ENCODE data around the gene SLX4IP. TPM values are rescaled to one million over a fixed set of nuclear protein-coding genes. Genes with fewer than 3 reads are reported as not detected.

SLX4IP gene
- total RNA-seq, 4 donors from 2014 or later: 6.3 to 8.3 (median 7.4) TPM

DNA sequence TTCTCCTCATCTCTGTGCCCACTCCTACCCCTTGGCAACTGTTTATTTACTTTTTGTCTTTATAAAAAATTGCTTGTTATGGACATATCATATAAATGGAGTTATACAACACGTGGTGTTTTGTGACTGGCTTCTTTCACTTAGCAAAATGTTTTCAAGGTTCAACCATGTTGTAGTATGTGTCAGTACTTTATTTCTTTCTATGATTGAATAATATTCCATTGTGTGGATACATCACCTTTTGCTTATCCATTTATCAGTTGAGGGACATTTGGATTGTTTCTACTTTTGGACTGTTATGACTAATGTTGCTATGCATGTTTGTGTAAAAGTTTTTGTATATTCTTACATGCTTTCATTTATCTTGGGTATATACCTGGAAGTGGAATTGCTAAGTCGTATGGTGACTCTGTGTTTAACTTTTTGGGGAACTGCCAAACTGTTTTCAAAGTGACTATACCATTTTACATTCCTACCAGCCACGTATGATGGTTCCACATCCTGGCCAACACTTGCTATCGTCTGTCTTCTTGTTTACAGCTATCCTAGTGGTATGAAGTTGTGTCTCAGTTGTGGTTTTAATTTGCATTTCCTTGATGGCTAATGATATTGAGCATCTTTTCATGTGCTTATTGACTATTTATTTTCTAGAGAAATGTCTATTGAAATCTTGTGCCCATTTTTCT lies 84.4 kb downstream of the SLX4IP start:
- Histone ChIP-seq H3K9me3 (no peaks in the 10 kb centered on the region), H3K27me3 (no peaks in the 10 kb centered on the region), H3K36me3 (no peaks in the 10 kb centered on the region), H3K4me3 (replicated peaks in 1 of 3) (no peak overlapping the region), H3K27ac (no peak overlapping the region), H3K4me1 (peaks cover 0 to 10% of the 10 kb centered on the region in 2 donors)
- WGBS, 2 donors: 76 to 96% methylated on average over 4 of the region's 4 CpGs
- intact Hi-C loops (cut with DNase I): no loop called here
- no peak for DNase-seq
- TF ChIP-seq POLR2A (IDR thresholded peaks at IDR 0.05): no peak
- TF ChIP-seq, protein P1, sequence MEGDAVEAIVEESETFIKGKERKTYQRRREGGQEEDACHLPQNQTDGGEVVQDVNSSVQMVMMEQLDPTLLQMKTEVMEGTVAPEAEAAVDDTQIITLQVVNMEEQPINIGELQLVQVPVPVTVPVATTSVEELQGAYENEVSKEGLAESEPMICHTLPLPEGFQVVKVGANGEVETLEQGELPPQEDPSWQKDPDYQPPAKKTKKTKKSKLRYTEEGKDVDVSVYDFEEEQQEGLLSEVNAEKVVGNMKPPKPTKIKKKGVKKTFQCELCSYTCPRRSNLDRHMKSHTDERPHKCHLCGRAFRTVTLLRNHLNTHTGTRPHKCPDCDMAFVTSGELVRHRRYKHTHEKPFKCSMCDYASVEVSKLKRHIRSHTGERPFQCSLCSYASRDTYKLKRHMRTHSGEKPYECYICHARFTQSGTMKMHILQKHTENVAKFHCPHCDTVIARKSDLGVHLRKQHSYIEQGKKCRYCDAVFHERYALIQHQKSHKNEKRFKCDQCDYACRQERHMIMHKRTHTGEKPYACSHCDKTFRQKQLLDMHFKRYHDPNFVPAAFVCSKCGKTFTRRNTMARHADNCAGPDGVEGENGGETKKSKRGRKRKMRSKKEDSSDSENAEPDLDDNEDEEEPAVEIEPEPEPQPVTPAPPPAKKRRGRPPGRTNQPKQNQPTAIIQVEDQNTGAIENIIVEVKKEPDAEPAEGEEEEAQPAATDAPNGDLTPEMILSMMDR (IDR thresholded peaks at IDR 0.05): no peak

DNA sequence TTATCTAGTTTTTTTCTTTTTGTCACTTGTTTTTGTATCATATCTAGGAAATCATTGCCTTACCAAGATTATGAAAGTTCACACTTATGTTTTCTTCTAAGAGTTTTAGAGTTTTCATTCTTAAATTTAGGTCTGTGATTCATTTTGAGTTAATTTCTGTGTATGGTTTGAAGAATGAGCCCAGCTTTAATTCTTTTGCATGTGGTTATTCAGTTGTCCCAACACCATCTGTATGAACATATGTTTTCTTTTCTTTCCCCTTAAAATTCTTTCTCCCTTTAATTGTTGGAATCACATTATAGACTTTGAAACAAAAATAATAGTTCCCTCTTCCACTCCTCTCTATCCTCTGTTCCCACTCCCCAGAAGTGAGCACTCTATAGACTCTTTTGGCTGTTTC lies 85.4 kb downstream of the SLX4IP start:
- no peak for TF ChIP-seq POLR2A (IDR thresholded peaks at IDR 0.05)
- TF ChIP-seq, protein P1 (IDR thresholded peaks at IDR 0.05): no peak
- Histone ChIP-seq H3K9me3 (no peaks in the 10 kb centered on the region), H3K27me3 (no peaks in the 10 kb centered on the region), H3K27ac (no peak overlapping the region), H3K36me3 (no peaks in the 10 kb centered on the region), H3K4me3 (replicated peaks in 1 of 3) (no peak overlapping the region), H3K4me1 (peaks cover 0 to 10% of the 10 kb centered on the region in 2 donors)
- DNase-seq: no peak
- intact Hi-C loops (cut with DNase I): no loop called here

DNA sequence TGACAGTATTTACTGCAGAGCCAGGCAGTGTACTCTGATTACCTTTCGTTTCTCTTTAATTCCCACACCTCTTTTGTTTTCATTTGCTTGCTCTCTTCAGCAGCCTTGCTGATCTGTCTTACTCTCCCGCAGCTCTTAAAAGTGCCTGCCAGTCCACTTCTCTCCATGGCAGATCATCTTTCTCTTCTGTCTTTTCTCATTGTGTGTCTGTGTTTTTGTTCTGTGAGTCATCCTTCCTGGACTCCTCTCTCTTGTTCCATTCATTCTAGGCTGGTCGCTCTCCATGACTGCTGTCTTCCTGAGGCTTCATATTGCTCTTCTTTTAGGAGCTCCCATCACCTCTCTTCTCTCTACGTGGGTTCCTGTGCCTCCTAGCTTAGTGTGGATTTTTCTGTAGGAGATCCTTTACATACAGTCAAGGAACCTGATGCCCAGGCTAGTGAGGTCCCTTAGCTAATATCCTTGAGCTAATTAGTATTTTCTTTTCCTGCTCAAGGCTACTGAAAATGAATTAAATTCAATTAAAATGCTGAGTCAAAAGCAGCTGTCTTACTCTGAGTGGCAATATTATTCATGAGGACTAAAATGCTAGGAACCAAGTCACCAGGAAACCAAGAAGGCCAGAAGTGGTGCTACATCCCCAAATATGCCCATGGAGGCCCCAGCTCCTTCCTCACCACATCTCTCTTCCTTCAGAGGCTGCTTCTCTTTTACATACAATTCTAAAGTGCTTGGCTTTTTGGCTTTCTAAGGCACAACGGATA lies 86.1 kb downstream of the SLX4IP start:
- no peak for DNase-seq

DNA sequence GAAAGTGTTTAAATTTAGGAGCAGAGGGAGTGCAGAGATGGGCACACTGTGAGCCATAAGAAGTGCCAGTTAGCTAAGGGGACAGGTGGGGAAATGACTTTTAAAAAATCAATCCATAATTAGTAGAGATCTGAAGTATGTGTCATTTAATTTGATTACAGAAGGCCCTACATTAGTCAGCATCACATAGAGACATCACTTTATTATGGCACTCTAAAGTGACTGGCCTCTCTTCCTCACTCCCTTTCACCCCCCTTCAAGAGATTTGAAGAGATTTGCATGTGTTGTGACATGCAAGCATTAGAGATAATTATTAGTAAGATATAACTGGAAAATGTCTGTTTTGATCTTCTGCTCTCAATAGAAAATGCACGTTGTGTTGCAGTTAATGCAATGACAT lies 86.7 kb downstream of the SLX4IP start:
- no peak overlapping the region for H3K4me3 ChIP-seq (replicated peaks in 1 of 3)
- no peaks in the 10 kb centered on the region for H3K27me3 ChIP-seq
- TF ChIP-seq, protein P1 (IDR thresholded peaks at IDR 0.05): no peak
- no peak for TF ChIP-seq POLR2A (IDR thresholded peaks at IDR 0.05)
- no peaks in the 10 kb centered on the region for H3K9me3 ChIP-seq
- H3K4me1 ChIP-seq: peaks cover 0 to 10% of the 10 kb centered on the region in 2 donors
- WGBS, 2 donors: 75 to 80% methylated on average over 1 of the region's 1 CpG
- intact Hi-C loops (cut with DNase I): no loop called here
- H3K36me3 ChIP-seq: no peaks in the 10 kb centered on the region
- DNase-seq: no peak
- no peak overlapping the region for H3K27ac ChIP-seq

More for the DNA sequence above, 86.1 kb downstream of the SLX4IP start:
- 53 to 57% methylated on average over 5 of the region's 5 CpGs for WGBS, 2 donors
- H3K4me1 ChIP-seq: peaks cover 0 to 10% of the 10 kb centered on the region in 2 donors
- no peak overlapping the region for H3K27ac ChIP-seq
- H3K4me3 ChIP-seq (replicated peaks in 1 of 3): no peak overlapping the region
- no peaks in the 10 kb centered on the region for H3K9me3 ChIP-seq
- TF ChIP-seq POLR2A (IDR thresholded peaks at IDR 0.05): no peak
- TF ChIP-seq, protein P1 (IDR thresholded peaks at IDR 0.05): no peak
- intact Hi-C loops (cut with DNase I): no loop called here
- no peaks in the 10 kb centered on the region for H3K36me3 ChIP-seq
- no peaks in the 10 kb centered on the region for H3K27me3 ChIP-seq

DNA sequence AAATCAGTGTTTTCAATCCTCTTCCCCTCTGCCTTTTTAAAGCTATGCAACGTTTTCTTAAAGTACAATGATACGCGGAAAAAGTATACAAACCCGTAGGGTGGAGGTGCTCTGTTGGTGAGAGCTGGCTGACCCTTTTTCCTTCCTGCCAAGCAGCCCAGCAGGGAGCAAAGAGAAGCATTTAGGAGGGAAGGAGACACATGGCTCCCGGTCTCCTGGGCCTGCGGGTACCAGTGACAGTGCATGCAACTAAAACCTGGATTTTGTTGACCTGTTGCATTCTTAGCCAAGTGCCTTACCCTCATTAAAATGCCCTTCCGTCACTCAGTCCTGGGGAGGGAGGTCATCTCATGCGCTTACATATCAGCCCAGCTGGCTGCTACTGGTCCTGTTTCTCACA lies 87.2 kb downstream of the SLX4IP start:
- WGBS, 2 donors: 75 to 79% methylated on average over 8 of the region's 8 CpGs
- Histone ChIP-seq H3K4me1 (peaks cover 0 to 10% of the 10 kb centered on the region in 2 donors), H3K27me3 (no peaks in the 10 kb centered on the region), H3K36me3 (no peaks in the 10 kb centered on the region), H3K4me3 (replicated peaks in 1 of 3) (no peak overlapping the region), H3K9me3 (no peaks in the 10 kb centered on the region), H3K27ac (no peak overlapping the region)
- DNase-seq: no peak
- intact Hi-C loops (cut with DNase I): no loop called here
- TF ChIP-seq, protein P1 (IDR thresholded peaks at IDR 0.05): no peak
- no peak for TF ChIP-seq POLR2A (IDR thresholded peaks at IDR 0.05)
